PFSK-1 (cell line): ENCODE data around the gene COX19.

ENCODE experiments used
- FOXP2 ChIP-seq: optimal IDR thresholded peaks from 2 replicates; pipeline ENCODE3; 2011; ENCODE audit warnings: borderline replicate concordance, control low read depth, inconsistent platforms; ENCODE audit not compliant: insufficient read depth; ENCODE audit errors: extremely low read length, extremely low read depth
- POLR2AphosphoS5 ChIP-seq: IDR thresholded peaks from 2 replicates; pipeline ENCODE4 v1.6.1; 2012; ENCODE audit warnings: low read depth, mild to moderate bottlenecking, control low read depth, low read length, moderate library complexity
- REST ChIP-seq, 2 experiments: IDR thresholded peaks; 2 replicates each; pipeline versions ENCODE4 v1.6.1 to v1.8.0; 2011 to 2012; ENCODE audit warnings: low read depth in 2 of 2, low read length in 2 of 2, control low read depth in 1 of 2, inconsistent platforms in 1 of 2, mild to moderate bottlenecking in 1 of 2, moderate library complexity in 1 of 2; ENCODE audit not compliant: insufficient read depth in 1 of 2
- SIN3A ChIP-seq: IDR thresholded peaks from 2 replicates; pipeline ENCODE4 v1.6.1; 2012; ENCODE audit warnings: mild to moderate bottlenecking, low read length, moderate library complexity, borderline replicate concordance; ENCODE audit not compliant: insufficient read depth
- TAF1 ChIP-seq: IDR thresholded peaks from 2 replicates; pipeline ENCODE4 v1.6.1; 2012; ENCODE audit warnings: low read length, control low read depth, borderline replicate concordance; ENCODE audit not compliant: insufficient read depth

Gene COX19

GRCh38 chr7:931871-932650 is 43.3 kb downstream of the COX19 start:
- TF ChIP-seq POLR2AphosphoS5 (no peak), SIN3A (no peak)

GRCh38 chr7:930975-931758 is 44.2 kb downstream of the COX19 start:
- TF ChIP-seq SIN3A: no peak
- no peak for TF ChIP-seq REST (IDR thresholded peaks at IDR 0.05; ENCODE audit: insufficient read depth in 1 of 2, low read depth in 2 of 2, low read length in 2 of 2)
- TF ChIP-seq POLR2AphosphoS5: no peak
- TF ChIP-seq FOXP2: no peak
- no peak for TF ChIP-seq TAF1

- TF ChIP-seq POLR2AphosphoS5 (no peak), REST (IDR thresholded peaks at IDR 0.05; ENCODE audit: insufficient read depth in 1 of 2, low read depth in 2 of 2, low read length in 2 of 2) (no peak), FOXP2 (no peak), SIN3A (no peak), TAF1 (no peak)
Measured at GRCh38 chr7:929311-929711, 46.0 kb downstream of the COX19 start.

- no peak for TF ChIP-seq POLR2AphosphoS5
- no peak for TF ChIP-seq FOXP2
- no peak for TF ChIP-seq REST (IDR thresholded peaks at IDR 0.05; ENCODE audit: insufficient read depth in 1 of 2, low read depth in 2 of 2, low read length in 2 of 2)
- no peak for TF ChIP-seq TAF1
- TF ChIP-seq SIN3A: no peak
Measured at GRCh38 chr7:927031-927671, 48.2 kb downstream of the COX19 start.

GRCh38 chr7:926061-927030 is 49.0 kb downstream of the COX19 start:
- TF ChIP-seq TAF1 (no peak), REST (IDR thresholded peaks at IDR 0.05; ENCODE audit: insufficient read depth in 1 of 2, low read depth in 2 of 2, low read length in 2 of 2) (no peak), POLR2AphosphoS5 (no peak), FOXP2 (no peak), SIN3A (no peak)
